Osteocyte (in vitro differentiated cells): ENCODE data around the gene STMP1. TPM values are rescaled to one million over a fixed set of nuclear protein-coding genes. Genes with fewer than 3 reads are reported as not detected.

Experiments used
- DNase-seq: peaks from one replicate; pipeline ENCODE4 v3.0.0; 2021; ENCODE audit warnings: mixed read lengths; ENCODE audit not compliant: unreplicated experiment; ENCODE audit errors: extremely low spot score
- H3K27ac Mint-ChIP-seq: one replicate; pipeline ENCODE4 v1.8.0; 2021; ENCODE audit warnings: mild to moderate bottlenecking, mixed read lengths; ENCODE audit not compliant: unreplicated experiment
- H3K27me3 Mint-ChIP-seq: one replicate; pipeline ENCODE4 v1.8.0; 2021; ENCODE audit warnings: mixed read lengths; ENCODE audit not compliant: unreplicated experiment
- H3K36me3 Mint-ChIP-seq: one replicate; pipeline ENCODE4 v1.8.0; 2021; ENCODE audit warnings: mixed read lengths; ENCODE audit not compliant: unreplicated experiment
- H3K4me1 Mint-ChIP-seq: one replicate; pipeline ENCODE4 v1.8.0; 2021; ENCODE audit warnings: mixed read lengths; ENCODE audit not compliant: unreplicated experiment
- H3K4me3 Mint-ChIP-seq: one replicate; pipeline ENCODE4 v1.8.0; 2021; ENCODE audit warnings: mild to moderate bottlenecking, moderate library complexity, mixed read lengths; ENCODE audit not compliant: unreplicated experiment
- H3K9me3 Mint-ChIP-seq: one replicate; pipeline ENCODE4 v1.8.0; 2021; ENCODE audit warnings: mixed read lengths; ENCODE audit not compliant: unreplicated experiment
- total RNA-seq: library from RNA; stranded (reverse); gene quantifications from 2 replicates; pipeline ENCODE4 v1.2.1, GENCODE V29; 2021
- TF ChIP-seq, protein P1 (sequence below): fragments of 200-600 bp; sonication (generic); IDR thresholded peaks from 2 replicates; pipeline ENCODE4 v1.5.0; 2021; ENCODE audit warnings: antibody characterized with exemption, mild to moderate bottlenecking, moderate library complexity

STMP1 gene
- total RNA-seq, 1 donor from 2014 or later: 45.4 TPM

GRCh38 chr7:135706858-135707569 is 44.7 kb downstream of the STMP1 start:
- H3K4me3 Mint-ChIP-seq: no peak overlapping the region
- TF ChIP-seq, protein P1, sequence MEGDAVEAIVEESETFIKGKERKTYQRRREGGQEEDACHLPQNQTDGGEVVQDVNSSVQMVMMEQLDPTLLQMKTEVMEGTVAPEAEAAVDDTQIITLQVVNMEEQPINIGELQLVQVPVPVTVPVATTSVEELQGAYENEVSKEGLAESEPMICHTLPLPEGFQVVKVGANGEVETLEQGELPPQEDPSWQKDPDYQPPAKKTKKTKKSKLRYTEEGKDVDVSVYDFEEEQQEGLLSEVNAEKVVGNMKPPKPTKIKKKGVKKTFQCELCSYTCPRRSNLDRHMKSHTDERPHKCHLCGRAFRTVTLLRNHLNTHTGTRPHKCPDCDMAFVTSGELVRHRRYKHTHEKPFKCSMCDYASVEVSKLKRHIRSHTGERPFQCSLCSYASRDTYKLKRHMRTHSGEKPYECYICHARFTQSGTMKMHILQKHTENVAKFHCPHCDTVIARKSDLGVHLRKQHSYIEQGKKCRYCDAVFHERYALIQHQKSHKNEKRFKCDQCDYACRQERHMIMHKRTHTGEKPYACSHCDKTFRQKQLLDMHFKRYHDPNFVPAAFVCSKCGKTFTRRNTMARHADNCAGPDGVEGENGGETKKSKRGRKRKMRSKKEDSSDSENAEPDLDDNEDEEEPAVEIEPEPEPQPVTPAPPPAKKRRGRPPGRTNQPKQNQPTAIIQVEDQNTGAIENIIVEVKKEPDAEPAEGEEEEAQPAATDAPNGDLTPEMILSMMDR: no peak
- H3K9me3 Mint-ChIP-seq: no peaks in the 10 kb centered on the region
- H3K27ac Mint-ChIP-seq: no peak overlapping the region
- H3K4me1 Mint-ChIP-seq: peaks cover 7% of the 10 kb centered on the region
- H3K36me3 Mint-ChIP-seq: no peaks in the 10 kb centered on the region
- DNase-seq: no peak
- no peaks in the 10 kb centered on the region for H3K27me3 Mint-ChIP-seq

- Mint-ChIP-seq H3K9me3 (no peaks in the 10 kb centered on the region), H3K4me1 (peaks cover 13% of the 10 kb centered on the region), H3K27ac (no peak overlapping the region), H3K4me3 (no peak overlapping the region), H3K27me3 (no peaks in the 10 kb centered on the region), H3K36me3 (no peaks in the 10 kb centered on the region)
- DNase-seq: no peak
- TF ChIP-seq, protein P1: no peak
Measured at GRCh38 chr7:135707570-135707966, 45.3 kb downstream of the STMP1 start.

- Mint-ChIP-seq H3K27ac (no peak overlapping the region), H3K9me3 (no peaks in the 10 kb centered on the region), H3K4me1 (peaks cover 17% of the 10 kb centered on the region), H3K4me3 (no peak overlapping the region), H3K27me3 (no peaks in the 10 kb centered on the region), H3K36me3 (no peaks in the 10 kb centered on the region)
- TF ChIP-seq, protein P1: no peak
- no peak for DNase-seq
Measured at GRCh38 chr7:135708041-135708440, 45.7 kb downstream of the STMP1 start.

DNA sequence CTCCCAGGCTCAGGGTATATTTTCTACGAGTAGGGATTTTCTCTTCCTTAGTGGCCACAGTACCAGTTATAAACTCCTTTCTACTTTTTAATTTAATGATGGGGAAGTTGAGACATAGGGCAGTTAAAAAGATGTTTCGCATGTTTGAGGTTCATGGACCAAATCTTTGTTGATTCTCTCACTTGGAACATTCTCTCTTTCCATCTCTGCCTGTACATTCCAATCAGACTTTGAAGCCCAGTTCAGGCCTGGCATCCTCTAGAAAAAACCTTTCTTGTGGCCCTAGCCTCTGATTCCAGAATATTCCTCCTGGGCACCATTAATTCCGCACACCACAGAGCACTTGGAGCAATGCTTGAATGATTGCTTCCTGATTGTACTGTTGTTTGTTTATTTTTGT is 47.2 kb downstream of the STMP1 start:
- TF ChIP-seq, protein P1: no peak
- H3K4me3 Mint-ChIP-seq: no peak overlapping the region
- DNase-seq: no peak
- no peaks in the 10 kb centered on the region for H3K36me3 Mint-ChIP-seq
- H3K4me1 Mint-ChIP-seq: peaks cover 20% of the 10 kb centered on the region
- H3K27ac Mint-ChIP-seq: no peak overlapping the region
- H3K27me3 Mint-ChIP-seq: no peaks in the 10 kb centered on the region
- H3K9me3 Mint-ChIP-seq: no peaks in the 10 kb centered on the region

GRCh38 chr7:135710417-135711138 is 48.3 kb downstream of the STMP1 start:
- TF ChIP-seq, protein P1: peak; percentile 64
- Mint-ChIP-seq H3K9me3 (no peaks in the 10 kb centered on the region), H3K4me1 (peaks cover 20% of the 10 kb centered on the region)

More at GRCh38 chr7:135710417-135711138, 48.3 kb downstream of the STMP1 start:
- H3K4me3 Mint-ChIP-seq: no peak overlapping the region
- no peak overlapping the region for H3K27ac Mint-ChIP-seq
- H3K36me3 Mint-ChIP-seq: no peaks in the 10 kb centered on the region
- DNase-seq: no peak
- H3K27me3 Mint-ChIP-seq: no peaks in the 10 kb centered on the region
